ENCODE measurements around the gene APOLD1.

APOLD1 gene

GRCh38 chr12:12839873-12840579 lies 54.6 kb downstream of the APOLD1 start:
- DNase-seq = no peak

GRCh38 chr12:12840580-12840899 lies 55.1 kb downstream of the APOLD1 start:
- DNase-seq = no peak

All from effector CD8-positive, alpha-beta T cell (primary cell).